GM19035 (cell line): ENCODE measurements around the gene PCYT1B.
A peak's percentile ranks its signal among the peaks of the same experiment; 100 is the strongest.

ENCODE experiments used
- ATAC-seq: cut with Tn5 transposase; IDR thresholded peaks from one replicate; pipeline ENCODE4 v1.9.1; 2021; ENCODE audit not compliant: unreplicated experiment

PCYT1B gene

DNA sequence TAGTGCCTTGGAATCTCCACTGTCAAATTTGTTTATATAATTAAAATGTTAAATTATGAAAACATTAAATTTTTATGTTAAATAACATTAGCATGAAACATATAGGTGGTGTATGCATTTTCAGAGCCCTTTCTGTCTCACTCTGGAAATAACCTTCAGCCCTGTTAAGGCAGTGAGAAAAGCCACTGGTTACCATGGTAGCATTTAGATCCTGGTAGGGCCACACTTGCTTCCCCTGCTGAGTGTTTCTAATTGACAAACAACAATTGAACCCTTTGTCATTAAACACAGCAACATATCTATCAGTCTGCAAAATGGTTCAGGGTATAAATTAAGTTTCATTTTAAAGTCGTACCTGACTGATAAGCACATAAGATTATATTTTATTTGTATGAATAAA lies 118.5 kb downstream of the PCYT1B start:
- ATAC-seq, result no peak

DNA sequence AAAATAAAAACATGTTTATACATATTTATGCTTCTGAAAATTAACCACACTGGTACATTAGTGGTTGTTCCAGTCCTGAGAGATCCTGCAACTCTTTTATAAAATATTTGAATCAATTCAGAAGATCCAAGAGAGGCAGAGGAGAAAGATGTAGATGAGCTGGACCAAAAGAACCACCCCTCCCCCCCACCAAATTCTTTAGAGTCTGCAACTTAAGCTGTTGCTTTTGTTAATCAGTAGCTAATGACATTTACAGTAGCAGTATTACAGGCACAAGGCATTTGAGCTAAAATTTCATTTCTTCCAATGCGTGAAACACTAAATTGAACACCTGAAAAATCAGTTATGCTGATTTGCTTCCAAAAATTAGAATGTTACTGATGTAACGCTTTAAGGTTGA lies 120.5 kb downstream of the PCYT1B start:
- no peak for ATAC-seq

DNA sequence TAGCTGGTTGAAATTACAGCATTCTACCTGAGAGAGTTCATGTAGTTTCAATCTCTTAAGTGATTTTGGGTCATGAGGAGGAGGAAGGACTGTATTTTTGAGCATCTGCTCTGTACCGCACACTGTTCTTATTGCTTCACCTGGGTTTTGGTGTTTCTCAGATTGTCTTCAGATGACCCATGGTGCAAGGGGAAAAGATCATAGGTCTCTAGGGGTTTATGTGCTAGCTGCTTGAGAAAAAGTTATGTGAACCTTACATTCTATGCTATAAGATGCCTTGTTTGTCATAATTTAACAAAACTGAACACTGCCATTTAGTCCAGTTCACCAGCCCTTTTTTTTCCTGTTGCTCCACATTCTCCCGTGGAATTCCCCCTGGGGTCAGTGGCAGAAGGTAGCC lies 121.7 kb downstream of the PCYT1B start:
- ATAC-seq, result no peak

DNA sequence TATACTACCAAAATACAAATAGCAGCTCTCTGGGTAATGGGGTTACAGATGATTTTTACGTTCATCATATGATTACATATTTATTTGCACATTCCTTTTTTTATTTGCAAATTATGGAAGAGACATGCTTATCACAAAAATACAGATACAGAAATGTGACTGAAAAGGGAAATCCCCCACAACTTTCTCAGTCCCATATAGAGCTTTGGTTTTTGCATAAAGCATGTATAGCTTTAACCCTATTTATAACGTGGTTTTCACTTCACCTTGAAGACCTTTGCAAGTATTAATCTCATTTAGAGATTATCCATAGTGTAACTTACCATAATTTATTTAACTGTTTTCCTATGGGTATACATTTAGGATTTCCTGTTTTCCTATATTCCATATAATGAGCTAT lies 126.7 kb downstream of the PCYT1B start:
- ATAC-seq, result no peak

DNA sequence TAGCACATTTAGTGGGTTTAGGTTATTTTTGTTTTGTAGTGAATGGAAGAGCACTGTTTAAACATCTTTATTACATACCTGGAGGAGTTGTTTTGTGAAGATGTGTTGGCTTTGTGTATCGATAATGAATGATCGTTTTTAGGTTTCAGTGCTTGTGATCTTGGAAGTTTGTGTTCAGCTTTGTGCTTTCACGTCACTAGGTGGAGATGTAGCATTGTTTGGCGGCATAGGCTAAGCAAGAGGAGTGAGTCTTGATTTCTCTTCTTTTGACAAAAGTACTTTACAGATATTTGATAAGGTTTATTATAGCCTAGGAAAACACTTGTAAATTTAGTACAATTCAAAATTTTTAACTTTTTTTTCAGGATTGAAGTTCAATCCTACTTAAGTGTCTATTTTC lies 131.7 kb downstream of the PCYT1B start:
- no peak for ATAC-seq

DNA sequence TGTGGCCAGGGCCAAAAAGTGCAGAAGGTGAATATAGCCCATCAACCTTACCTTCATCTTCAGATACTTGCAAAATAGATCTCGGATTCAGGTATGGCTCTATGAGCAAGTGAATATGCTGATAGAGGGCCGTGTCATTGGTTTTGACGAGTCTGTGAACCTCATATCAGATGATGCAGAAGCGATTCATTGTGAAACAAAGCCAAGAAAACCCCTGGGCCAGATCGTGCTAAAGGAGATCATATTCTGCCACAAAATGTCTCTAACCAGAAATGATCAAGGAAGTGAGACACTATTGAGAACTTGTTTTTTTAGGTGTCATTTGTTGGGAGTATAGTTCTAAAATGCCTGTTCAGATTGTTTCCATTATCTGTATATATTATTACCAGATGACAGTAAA lies 133.7 kb downstream of the PCYT1B start:
- ATAC-seq, result peak; percentile 94

DNA sequence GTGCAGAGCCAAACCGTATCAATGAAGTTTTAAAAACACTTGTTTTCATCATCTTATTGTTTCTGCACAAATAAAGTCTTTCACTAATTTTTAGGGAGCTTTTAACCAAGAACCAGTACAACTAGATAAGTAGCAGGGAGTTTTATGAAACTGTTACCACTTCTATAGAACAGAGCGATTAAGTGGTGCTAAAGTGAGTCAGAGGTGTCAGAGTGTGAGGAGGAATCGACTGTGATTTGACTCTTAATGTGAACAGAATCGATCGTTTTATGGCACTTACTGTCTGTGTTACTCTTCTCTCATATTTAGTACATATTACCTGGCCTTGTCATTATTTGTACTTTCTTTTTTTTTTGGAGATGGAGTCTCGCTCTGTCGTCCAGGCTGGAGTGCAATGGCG lies 138.8 kb downstream of the PCYT1B start:
- no peak for ATAC-seq
